HG03103 (cell line): Measurements from ENCODE around the gene SMIM33.
"Not testable (repeated sequence)": the region's sequence is repeated elsewhere in the genome, so short reads cannot be mapped to it uniquely, and the experiment has no call there.

Source experiments
- ATAC-seq: cut with Tn5 transposase; IDR thresholded peaks from one replicate; pipeline ENCODE4 v1.9.1; 2021; ENCODE audit warnings: low read depth; ENCODE audit not compliant: unreplicated experiment

SMIM33 gene

DNA sequence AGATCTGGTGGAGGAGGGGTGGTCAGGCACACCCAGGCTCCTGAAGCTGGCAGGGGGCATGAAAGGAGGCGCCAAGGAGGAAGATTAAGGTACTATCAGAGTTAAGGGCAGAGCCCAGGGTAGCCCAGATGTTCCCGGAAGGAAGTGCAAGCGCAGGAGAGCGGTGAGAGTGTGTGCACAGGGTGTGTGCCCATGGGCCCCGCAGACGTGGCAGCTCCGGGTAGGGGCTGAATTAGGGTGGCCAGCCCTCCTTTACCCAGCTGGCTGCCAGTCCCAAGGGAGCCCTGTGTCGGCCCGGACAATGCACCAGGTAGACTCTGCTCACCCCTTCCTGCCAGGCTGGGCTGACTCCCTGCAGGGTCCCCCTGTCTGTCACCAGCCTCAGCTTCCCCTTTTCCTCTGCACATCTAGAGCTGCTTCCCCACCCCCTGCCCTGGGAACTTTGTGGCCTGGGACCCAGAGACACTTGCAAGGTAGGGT, at the start of gene SMIM33:
SMIM33 (plus strand) TSS at position 184 of the 480 bp plus-strand sequence; CDS start at position 302, 118 bp downstream.
- no peak for ATAC-seq

DNA sequence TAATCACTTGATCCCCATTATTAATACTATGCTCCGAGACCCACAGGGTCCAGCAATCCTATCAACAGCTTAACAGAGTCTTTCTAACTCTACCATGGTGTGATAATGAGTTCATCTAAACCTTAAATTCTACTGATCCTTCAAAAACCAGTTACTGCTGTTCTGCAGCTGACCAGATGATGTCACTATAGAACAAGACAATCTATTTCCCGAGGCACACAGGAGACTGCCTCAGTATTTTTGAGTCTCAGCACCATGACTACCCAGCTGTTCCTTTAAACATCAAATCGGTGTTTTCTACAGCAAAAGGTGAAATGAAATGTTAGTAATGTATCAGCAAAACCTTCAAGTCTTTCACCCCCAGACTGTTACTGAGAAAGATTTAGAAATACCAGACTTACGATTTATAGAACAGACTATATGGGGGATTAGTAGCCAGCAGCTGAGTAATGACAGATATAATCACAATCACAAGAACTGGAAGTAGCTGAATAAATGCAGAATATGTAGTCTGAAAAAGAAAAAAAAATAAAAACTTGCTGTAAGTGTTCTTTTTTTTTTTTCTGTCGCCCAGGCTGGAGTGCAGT, 48.4 kb upstream of the SMIM33 start:
- peak; percentile 54 for ATAC-seq

DNA sequence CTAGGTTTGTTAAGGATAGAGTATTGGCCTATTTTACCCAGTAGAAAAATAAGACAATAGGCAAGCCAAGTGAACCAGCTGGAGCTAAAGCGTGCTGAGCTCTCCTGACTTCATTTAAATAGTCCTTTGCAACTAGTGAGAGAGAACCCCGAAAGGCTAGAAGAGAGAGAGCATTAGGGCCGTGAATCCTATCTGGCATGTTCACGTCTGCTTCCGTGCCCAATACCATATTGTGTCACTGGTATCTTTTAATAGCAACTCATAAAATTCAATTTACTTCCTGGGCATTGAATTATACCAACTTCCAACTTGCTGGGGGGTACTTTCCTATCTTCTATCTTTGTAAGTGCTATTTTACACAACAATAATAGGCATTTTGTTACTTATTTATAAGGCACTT, 45.3 kb upstream of the SMIM33 start:
- ATAC-seq: no peak

DNA sequence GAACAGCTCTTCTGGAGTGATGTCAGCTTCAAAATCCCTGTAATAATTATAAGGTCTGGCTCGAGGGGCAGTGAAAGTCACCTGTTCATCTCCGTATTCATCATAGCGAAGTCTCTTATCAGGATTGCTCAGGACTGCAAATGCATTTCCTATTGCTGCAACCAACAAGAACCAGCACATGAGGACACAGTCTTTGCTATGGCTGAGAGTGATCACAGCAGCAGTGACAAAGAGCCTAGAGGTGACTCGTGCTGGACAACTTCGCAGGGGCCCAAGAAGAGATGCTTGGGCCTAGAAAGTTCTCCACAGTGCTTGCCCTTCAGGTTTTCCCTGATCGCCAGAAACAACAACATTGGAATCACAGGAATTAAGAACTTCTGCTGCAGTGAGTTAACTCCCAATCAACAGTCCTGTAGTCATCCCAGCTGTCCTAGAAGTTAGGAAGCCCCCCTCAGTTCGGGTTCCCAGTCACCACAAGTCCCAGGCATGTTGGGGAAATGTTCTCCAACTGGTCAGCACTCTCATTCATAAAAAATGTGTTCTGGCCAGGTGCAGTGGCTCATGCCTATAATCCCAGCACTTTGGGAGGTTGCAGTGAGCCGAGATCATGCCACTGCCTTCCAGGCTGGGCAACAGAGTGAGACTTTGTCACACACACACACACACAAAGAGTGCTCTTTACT, 44.5 kb upstream of the SMIM33 start:
- ATAC-seq: no peak

DNA sequence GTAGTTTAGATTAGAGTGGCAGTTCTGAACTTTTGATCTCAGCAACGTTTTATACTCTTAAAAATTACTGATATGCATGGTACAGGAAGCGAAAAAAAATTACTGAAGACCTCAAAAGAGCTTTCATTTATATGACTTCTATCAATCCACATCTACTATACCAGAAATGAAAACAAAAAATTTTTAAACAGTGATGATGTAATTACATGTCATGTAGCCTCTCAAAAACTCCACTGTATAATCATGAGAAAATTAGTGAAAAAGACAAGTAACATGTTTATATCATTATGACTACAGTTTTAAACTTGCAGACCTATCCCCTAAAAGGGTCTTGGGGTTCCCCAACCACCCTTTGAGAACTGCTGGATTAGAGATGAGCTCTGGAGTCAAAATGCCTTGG, 40.8 kb upstream of the SMIM33 start:
- no peak for ATAC-seq

DNA sequence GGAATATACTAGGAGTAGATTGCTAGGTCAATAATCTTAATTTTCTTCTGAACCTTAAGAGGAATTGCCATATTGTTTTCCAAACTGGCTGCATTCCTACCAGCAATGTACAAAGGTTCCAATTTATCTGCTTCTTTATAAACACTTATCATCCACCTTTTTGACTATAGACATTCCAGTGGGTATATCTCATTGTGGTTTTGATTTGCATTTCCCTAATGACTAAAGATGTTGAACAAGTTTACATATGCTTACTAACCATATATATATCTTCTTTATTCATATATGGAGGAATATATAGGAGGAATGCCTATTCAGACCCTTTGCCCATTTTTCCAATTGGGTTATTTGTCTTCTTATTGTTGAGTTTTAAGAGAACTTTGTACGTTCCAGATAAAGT, 39.1 kb upstream of the SMIM33 start:
- ATAC-seq: no peak

DNA sequence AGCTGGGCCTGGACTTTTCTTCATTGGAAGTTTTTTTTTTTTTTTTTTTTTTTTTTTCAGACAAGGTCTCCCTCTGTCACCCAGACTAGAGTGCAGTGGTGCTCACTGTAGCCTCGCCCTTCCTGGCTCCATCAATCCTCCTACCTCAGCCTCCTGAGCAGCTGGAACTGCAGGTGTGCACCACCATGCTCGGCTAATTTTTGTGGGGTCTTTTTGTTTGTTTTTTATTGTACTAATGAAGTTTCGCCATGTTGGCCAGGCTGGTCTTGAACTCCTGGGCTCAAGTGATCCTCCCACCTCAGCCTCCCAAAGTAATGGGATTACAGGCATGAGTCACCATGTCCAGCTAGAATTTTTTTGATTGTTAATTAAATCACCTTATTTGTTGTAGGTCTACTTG, 35.1 kb upstream of the SMIM33 start:
- no peak for ATAC-seq

DNA sequence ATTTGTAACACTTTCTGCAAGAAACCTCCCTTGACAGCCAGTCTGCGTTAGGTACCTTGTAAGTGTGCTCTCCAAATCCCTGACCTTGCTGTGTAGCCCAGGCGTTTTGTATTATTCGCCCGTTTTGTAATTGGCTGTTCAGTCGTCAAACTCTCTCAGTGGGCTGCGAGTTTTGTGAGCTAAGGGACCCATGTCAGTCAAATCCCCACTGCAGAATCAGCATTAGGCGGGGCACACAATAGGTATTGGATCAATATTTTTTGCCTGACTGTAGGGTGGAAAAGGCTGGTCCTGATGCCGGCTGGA, 32.1 kb upstream of the SMIM33 start:
- no peak for ATAC-seq

DNA sequence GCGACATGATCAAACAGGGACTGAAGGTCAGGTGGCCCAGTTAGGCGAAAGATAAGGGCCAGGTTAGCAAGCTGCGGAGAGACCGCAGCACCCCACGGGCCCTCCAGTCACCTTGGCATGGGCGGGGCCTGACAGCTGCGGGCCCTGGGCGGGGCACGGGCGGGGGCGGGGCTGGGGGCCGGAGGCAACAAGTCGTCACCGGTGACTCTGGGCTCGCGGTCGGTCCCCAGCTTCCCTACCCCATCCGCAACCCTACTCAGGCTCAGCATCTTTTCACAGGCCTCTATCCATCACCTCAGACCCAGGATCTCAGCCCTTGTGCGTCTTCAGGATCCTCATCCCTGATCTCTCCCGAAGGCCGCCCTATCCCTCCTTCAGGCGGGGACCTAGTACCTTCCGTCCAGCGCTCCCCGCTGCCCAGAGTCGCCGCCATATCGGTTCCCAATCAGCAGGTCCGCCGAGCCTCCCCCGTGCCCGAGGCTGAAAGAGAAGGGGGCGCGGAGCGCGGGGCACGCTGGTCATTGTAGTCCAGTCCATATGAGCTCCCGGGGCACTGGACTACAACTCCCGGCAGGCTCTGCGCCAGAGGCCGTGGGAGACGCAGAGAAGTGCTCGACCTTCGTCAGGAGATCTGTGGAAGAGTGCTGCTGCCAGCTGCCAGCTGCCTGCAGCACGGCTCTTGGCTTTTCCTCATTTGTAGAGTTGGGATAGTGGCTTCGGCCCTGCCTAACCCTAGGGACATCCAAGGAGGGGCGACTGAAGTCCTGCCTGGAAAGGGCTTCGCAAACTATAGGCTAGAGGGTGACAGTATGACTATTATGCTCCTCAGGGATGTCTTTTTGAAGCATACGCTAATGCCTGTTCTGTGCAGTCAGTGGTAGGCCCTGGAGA, 31.5 kb upstream of the SMIM33 start, which contains the start of gene DNAJC18:
DNAJC18 (minus strand) TSS at position 513 of the 891 bp plus-strand sequence; CDS start at position 433, 80 bp downstream.
- ATAC-seq: peak; percentile 89

DNA sequence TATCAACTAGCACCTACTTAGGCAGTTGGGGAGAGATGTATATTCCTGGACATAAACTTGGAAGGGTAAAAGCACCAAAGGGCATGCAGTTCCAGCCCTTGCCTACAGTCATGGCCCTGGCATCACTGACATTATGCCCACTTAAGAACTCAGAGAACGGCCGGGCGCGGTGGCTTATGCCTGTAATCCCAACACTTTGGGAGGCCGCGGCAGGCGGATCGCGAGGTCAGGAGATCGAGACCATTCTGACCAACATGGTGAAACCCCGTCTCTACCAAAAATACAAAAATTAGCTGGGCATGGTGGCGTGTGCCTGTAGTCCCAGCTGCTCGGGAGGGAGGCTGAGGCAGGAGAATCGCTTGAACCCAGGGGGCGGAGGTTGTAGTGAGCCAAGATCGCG, 30.4 kb upstream of the SMIM33 start:
- not testable (repeated sequence) for ATAC-seq

DNA sequence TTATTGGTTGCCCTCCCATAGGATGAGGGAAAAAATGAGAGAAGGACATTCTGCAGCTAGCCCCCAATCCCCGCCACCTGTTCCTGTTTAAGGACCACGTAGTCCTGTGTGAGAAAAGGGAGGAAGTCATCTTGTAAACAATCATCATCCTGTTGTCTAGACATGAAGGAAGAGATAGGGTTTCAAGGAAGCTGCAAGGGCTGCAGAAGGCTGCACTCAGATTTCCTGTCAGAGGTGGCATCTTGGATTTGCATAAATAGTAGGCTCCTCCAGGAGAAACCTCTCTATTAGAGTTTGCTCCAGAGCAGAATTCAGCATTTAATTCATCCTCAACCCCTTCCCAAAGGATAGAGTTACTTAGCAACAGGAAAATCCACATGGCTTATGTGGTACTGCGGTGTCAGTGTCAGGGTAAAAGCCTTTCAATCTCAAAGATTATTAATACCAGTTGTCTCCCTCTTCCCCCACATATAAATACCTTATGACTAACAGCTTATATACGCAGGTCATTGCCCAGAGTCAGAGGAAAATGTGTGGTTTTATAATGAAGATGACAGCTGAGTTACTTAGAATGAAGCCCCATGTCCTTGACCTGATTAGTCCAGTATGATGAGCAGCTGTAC, 26.9 kb upstream of the SMIM33 start:
- ATAC-seq: no peak

DNA sequence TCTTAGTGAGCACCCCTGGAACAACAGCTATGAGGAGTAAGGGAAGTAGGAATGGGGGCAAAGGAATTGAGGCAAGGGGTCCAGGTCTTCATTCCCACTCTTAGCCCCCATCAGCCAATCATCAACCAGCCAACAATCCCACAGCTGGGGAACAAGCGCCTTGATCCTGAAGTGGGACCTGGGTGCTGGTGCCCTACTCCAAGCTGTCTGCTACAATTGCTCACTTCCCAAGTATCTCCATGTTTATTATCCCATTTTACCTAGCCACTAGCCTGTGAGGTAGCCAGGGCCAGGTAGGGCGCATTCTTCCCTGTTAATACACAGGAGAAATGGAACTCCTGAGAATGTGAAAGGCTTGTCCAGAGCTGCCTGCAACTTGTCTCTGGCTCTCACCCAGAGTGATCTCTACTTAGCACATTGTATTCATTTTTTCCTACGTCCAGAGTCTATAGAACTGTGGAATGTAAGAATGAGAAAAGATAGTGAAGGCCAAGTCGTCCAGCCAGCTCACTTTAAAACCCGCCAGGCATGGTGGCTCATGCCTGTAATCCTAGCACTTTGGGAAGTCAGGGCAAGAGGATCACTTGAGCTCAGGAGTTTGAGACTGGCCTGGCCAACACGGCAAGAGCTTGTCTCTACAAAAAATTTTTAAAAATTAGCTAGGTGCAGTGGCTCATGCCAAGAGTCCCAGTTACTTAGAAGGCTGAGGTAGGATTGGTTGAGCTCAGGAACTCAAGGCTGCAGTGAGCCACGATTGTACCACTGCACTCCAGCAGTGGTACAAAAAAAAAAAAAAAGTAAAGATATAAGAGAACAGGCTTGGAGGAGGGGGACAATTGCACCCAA, 25.3 kb upstream of the SMIM33 start:
- no peak for ATAC-seq

DNA sequence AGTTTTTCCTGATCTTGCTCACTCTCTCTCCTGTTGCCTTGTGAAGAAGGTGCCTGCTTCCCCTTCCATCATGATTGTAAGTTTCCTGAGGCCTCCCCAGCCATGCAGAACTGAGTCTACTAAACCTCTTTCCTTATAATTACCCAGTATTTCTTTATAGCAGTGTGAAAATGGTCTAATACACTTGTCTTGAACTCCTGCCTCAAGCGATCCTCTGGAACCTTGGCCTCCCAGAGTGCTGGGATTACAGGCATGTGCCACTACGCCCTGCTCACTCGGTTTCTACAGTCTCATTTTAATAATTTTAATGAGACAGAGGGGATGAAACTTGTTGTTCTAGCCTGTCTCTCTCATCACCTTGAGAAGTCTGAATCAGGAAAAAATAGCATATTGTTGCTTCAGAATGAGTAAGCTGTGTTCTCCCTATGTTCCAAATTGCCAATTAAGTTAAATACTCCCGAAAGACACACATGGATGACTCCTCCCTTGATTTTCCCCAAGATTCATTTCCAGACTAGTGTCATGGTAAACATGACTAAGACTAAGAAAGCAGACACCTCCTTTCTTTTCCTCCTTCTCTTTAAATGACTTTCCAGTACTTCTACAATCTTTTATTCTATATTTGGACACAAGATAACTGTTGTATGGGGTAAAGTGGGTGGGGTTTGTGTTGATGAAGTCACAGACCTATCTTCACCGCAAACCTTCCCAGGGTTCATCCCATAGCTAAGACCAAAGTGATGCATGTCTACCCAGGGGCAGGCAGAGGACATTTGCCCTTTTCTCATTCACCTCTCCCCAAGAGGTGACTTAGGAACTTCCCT, 23.6 kb upstream of the SMIM33 start:
- no peak for ATAC-seq

DNA sequence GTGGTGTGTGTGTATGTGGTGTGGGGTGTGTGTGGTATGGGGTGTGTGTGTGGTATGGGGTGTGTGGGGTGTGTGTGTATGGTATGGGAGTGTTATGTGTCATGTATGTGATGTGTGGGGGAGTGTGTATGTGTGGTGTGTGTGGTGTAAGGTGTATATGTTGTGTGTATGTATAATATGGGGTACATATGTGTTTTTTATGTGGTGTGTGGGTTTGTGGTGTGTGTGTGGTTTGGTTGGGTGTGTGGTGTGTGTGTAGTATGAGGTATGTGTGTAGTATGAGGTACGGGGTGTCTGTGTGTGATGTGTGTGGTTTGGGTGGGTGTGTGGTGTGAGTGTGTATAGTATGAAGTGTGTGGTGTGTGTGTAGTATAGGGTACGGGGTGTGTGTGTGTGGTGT, 19.6 kb upstream of the SMIM33 start:
- ATAC-seq: no peak

DNA sequence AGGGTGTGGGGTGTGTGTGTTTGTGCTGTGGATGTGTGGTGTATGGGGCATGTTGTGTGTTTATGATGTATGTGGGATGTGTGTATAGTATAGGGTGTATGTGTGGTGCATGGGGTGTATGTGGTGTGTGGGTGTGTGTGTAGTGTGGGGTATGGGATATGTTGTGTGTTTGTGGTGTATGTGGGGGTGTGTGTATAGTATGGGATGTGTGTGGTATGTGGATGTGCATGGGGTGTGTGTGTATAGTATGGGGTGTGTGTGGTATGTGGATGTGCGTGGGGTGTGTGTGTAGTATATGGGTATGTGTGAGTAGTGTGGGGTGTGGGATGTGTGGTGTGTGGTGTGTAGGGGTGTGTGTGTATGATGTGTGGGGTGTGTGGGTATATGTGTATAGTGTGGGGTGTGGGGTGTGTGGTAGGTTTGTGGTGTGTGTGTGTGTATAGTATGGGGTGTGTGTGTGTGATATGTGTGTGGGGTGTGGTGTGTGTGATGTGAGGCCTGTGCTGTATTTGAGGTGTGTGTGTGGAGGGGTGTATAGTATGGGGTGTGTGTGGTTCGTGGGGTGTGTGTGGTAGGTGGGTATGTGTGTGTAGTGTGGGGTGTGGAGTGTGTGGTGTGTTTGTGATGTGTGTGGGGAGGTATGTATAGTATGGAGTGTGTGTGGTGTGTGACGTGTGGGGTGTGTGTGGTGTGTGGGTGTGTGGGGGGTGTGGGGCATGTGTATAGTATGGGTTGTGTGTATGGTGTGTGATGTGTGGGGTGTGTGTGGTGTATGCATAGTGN, 18.7 kb upstream of the SMIM33 start:
- no peak for ATAC-seq

DNA sequence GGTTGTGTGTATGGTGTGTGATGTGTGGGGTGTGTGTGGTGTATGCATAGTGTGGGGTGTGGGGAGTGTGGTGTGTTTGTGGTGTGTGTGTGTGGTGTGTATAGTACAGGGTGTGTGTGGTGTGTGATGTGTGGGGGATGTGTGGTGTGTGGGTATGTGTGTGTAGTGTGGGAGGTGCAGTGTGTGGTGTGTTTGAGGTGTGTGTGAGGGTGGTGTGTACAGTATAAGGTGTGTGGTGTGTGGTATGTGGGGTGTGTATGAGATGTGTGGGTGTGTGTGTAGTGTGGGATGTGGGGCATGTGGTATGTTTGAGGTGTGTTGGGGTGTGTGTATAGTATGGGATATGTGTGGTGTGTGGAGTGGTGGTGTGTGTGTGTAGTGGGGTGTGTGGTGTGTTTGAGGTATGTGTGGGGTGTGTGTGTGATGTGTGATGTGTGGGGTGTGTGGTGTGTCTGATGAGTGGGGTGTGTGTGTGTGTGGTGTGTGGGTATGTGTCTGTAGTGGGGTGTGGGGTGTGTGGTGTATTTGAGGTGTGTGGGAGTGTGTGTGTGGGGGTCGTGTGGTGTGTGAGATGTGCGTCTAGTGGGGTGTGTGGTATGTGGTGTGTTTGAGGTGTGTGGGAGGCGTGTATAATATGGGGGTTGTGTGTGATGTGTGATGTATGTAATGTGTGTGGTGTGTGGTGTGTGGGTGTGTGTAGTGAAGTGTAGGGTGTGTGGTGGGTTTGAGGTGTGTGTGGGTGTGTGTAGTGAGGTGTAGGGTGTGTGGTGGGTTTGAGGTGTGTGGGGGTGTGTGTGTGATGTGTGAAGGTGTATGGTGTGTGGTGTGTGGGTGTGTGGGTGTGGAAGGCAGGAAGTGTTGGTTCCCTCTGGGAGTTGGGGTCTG, 16.9 kb upstream of the SMIM33 start:
- no peak for ATAC-seq

DNA sequence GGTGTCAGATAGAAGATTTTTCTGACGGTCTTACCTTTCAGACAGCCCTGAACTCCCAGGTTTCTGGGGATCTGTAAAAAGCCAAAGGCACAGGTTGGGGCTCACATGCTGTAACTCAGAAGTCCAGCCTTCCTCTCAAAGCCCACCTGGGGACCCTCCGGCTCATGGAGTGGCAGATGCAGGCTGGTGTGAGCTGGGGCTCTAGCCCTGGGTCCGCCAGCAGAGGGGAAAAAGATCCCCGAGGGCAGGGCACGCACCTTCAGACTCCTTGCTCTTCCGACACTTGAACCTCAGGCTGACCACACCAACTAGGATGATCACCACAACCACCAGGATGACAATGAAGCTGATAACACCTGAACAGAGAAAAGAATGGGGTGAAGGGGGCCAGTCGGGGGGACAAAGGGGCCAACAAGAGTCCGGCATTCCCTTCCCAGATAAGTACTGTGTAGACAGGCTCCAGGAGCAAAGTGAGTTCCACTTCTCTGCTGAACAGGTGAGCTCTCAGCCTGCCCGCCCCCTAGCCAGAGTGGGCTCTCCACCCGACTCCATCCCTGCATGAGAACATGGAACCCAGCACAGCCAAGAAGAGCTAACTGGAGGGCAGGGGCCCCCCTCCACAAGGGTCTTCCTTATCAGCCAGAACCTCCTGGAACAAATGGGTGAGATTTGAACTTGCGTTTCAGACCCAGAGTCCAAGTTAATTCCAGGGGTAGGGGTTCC, 16.1 kb upstream of the SMIM33 start:
- no peak for ATAC-seq
